ENCODE data around the gene LDB1. TPM values are rescaled to one million over a fixed set of nuclear protein-coding genes. Genes with fewer than 3 reads are reported as not detected.

Gene LDB1
- total RNA-seq, 1 donor from 2014 or later = 122 TPM

- Mint-ChIP-seq H3K36me3 (ENCODE audit: low read depth) (no peaks in the 10 kb centered on the region), H3K27me3 (ENCODE audit: low read depth) (no peaks in the 10 kb centered on the region), H3K9me3 (no peaks in the 10 kb centered on the region), H3K27ac (ENCODE audit: unreplicated experiment) (no peak overlapping the region), H3K4me3 (no peak overlapping the region), H3K4me1 (no peaks in the 10 kb centered on the region)
- no peak for TF ChIP-seq CTCF (conservative IDR thresholded peaks at IDR 0.05)
- DNase-seq (ENCODE audit: low read depth, low spot score) = no peak
Observed at GRCh38 chr10:102083541-102083940, 36.6 kb downstream of the LDB1 start.

- Mint-ChIP-seq H3K4me1 (peaks cover 3% of the 10 kb centered on the region), H3K4me3 (no peak overlapping the region), H3K36me3 (ENCODE audit: low read depth) (no peaks in the 10 kb centered on the region), H3K27ac (ENCODE audit: unreplicated experiment) (no peak overlapping the region), H3K27me3 (ENCODE audit: low read depth) (no peaks in the 10 kb centered on the region), H3K9me3 (no peaks in the 10 kb centered on the region)
- peak; percentile 85 for DNase-seq (ENCODE audit: low read depth, low spot score)
- peak; percentile 93 for TF ChIP-seq CTCF (conservative IDR thresholded peaks at IDR 0.05)
Observed at GRCh38 chr10:102072673-102073527, 47.3 kb downstream of the LDB1 start.

- TF ChIP-seq CTCF (conservative IDR thresholded peaks at IDR 0.05) = no peak
- no peak for DNase-seq (ENCODE audit: low read depth, low spot score)
- H3K4me1 Mint-ChIP-seq = peaks cover 16% of the 10 kb centered on the region
- no peaks in the 10 kb centered on the region for H3K36me3 Mint-ChIP-seq (ENCODE audit: low read depth)
- no peak overlapping the region for H3K27ac Mint-ChIP-seq (ENCODE audit: unreplicated experiment)
- H3K27me3 Mint-ChIP-seq (ENCODE audit: low read depth) = peaks cover 7% of the 10 kb centered on the region
- no peaks in the 10 kb centered on the region for H3K9me3 Mint-ChIP-seq
- H3K4me3 Mint-ChIP-seq = no peak overlapping the region
Observed at GRCh38 chr10:102069071-102069470, 51.1 kb downstream of the LDB1 start.

GRCh38 chr10:102068216-102068615, 52.0 kb downstream of the LDB1 start:
- Mint-ChIP-seq H3K36me3 (ENCODE audit: low read depth) (no peaks in the 10 kb centered on the region), H3K4me3 (peak overlapping the region; percentile 77), H3K27me3 (ENCODE audit: low read depth) (peaks cover 9% of the 10 kb centered on the region)

More at GRCh38 chr10:102068216-102068615, 52.0 kb downstream of the LDB1 start:
- Mint-ChIP-seq H3K4me1 (peaks cover 19% of the 10 kb centered on the region), H3K9me3 (no peaks in the 10 kb centered on the region), H3K27ac (ENCODE audit: unreplicated experiment) (no peak overlapping the region)
- TF ChIP-seq CTCF (conservative IDR thresholded peaks at IDR 0.05) = no peak
- DNase-seq (ENCODE audit: low read depth, low spot score) = no peak

Measured in neural crest cell (in vitro differentiated cells).